ENCODE measurements around the gene AQP3. TPM values are rescaled to one million over a fixed set of nuclear protein-coding genes. Genes with fewer than 3 reads are reported as not detected.
"Not testable (repeated sequence)": the region's sequence is repeated elsewhere in the genome, so short reads cannot be mapped to it uniquely, and the experiment has no call there.

The AQP3 gene
- polyA plus RNA-seq (2011; rRNA removed), result 18.8 and 21.7 TPM in 2 replicates
- polyA plus RNA-seq (2012; cell fraction: cytosol; rRNA removed), result 5.7 and 8.1 TPM in 2 replicates
- polyA plus RNA-seq (2012; cell fraction: nucleus; rRNA removed), result 7.2 and 8.9 TPM in 2 replicates
- 5.4 to 7.2 TPM (median 6.2 TPM) in 3 replicates for polyA plus RNA-seq (2017; fragmentation: RNase III; extraction: RNeasy Plus Mini Kit Qiagen cat#74134 plus additional on column Dnase treatment)
- 18.5 and 20.7 TPM in 2 replicates for polyA minus RNA-seq (2011; rRNA and poly(A)+ RNA removed)

DNA sequence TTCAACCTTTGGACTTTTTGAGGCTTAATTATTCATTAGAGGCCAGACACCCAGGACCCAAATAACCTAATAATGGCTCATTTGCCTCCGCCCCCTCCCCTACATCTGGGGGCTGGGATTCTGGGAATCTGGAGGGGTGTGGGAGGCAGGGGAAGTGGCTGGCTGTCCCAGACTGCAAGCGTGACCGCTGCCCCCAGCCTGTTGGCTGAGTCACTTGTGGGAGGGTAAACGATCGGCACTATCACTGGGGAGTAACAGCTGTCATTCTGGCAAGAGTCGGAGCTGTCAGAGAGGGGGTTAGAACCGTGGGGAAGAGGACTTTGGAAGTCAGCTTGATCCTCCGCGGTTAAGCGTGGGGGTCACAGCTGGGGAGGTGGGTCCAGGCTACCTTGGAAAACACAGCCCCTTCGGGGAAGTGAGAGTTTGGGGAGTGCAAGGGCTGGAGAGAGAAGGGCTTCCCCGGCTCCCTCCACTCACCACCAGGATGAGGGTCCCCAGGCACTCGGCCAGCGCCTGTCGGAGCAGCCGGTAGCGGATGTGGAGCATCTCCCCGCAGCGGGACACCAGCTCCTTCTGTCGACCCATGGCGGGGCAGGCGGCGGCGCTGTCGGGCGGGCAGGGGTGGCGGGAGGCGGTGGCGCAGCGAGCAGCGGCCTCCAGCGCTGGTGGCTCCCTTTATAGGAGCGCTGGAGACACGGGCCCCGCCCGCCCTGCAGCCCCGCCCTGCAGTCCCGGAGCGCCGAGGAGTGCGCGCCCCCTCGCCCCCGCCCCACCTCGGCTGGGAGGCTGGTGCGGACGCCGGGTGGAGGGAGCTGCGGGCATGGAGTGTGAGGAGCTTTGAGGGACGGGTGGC lies at the start of gene AQP3:
Gene AQP3 (minus strand): TSS at position 648 of the 853 bp plus-strand sequence. CDS start 63 bp downstream, at position 585.
- ChIA-PET CTCF (interaction anchor here (0.6 to 41.9 kb wide), 12 partner anchors 3 to 218 kb away, joined by 3 to 834 read pairs (median 4); partner anchors contain the start of genes AQP3, AQP7, NFX1 and NOL6), POLR2A (interaction anchor here (0.6 to 1.0 kb wide), 3 partner anchors 10 to 77 kb away, joined by 3 to 7 read pairs (median 4); partner anchors contain the start of gene ANKRD18B)
- peaks cover 36% of the 10 kb centered on the region for H3K4me1 ChIP-seq
- ATAC-seq (peak; percentile 88 to 92), FAIRE-seq (no peak), DNase-seq (ENCODE audit: low read depth in 1 of 2, low spot score in 1 of 2) (peak; percentile 63 to 80)
- TF ChIP-seq, protein P1, sequence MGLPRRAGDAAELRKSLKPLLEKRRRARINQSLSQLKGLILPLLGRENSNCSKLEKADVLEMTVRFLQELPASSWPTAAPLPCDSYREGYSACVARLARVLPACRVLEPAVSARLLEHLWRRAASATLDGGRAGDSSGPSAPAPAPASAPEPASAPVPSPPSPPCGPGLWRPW (IDR thresholded peaks at IDR 0.05), result no peak
- TF ChIP-seq TFCP2L1 (CRISPR knock-in tag; IDR thresholded peaks at IDR 0.05), result no peak
- TF ChIP-seq HOXA7 (CRISPR knock-in tag; IDR thresholded peaks at IDR 0.05), result no peak
- peak; percentile 51; the same call in 2 of the 3 replicates for TF ChIP-seq SMC3 (IDR thresholded peaks at IDR 0.05)
- TF ChIP-seq MAZ (IDR thresholded peaks at IDR 0.05; ENCODE audit: borderline replicate concordance, low read depth, low read length), result no peak
- TF ChIP-seq, protein P2, sequence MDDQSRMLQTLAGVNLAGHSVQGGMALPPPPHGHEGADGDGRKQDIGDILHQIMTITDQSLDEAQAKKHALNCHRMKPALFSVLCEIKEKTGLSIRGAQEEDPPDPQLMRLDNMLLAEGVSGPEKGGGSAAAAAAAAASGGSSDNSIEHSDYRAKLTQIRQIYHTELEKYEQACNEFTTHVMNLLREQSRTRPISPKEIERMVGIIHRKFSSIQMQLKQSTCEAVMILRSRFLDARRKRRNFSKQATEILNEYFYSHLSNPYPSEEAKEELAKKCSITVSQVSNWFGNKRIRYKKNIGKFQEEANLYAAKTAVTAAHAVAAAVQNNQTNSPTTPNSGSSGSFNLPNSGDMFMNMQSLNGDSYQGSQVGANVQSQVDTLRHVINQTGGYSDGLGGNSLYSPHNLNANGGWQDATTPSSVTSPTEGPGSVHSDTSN (IDR thresholded peaks at IDR 0.05), result no peak
- no peak for TF ChIP-seq EHF (CRISPR knock-in tag; IDR thresholded peaks at IDR 0.05)
- TF ChIP-seq RNF2 (IDR thresholded peaks at IDR 0.05; ENCODE audit: borderline replicate concordance, low read depth), result no peak
- TF ChIP-seq, protein P3, sequence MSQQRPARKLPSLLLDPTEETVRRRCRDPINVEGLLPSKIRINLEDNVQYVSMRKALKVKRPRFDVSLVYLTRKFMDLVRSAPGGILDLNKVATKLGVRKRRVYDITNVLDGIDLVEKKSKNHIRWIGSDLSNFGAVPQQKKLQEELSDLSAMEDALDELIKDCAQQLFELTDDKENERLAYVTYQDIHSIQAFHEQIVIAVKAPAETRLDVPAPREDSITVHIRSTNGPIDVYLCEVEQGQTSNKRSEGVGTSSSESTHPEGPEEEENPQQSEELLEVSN (IDR thresholded peaks at IDR 0.05; ENCODE audit: borderline replicate concordance, low read depth), result no peak
- peak; percentile 14; the same call in 1 of the 2 replicates for TF ChIP-seq POLR2A (IDR thresholded peaks at IDR 0.05; ENCODE audit: low read length)
- TF ChIP-seq RAD21 (conservative IDR thresholded peaks at IDR 0.05 in 1 of 2, IDR thresholded peaks at IDR 0.05 in 1 of 2), result peak; percentile 4 to 55; a peak in 4 of 5 replicates
- TF ChIP-seq, protein P4, sequence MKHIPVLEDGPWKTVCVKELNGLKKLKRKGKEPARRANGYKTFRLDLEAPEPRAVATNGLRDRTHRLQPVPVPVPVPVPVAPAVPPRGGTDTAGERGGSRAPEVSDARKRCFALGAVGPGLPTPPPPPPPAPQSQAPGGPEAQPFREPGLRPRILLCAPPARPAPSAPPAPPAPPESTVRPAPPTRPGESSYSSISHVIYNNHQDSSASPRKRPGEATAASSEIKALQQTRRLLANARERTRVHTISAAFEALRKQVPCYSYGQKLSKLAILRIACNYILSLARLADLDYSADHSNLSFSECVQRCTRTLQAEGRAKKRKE (CRISPR knock-in tag; IDR thresholded peaks at IDR 0.05; ENCODE audit: low read depth), result no peak
- TF ChIP-seq, protein P5, sequence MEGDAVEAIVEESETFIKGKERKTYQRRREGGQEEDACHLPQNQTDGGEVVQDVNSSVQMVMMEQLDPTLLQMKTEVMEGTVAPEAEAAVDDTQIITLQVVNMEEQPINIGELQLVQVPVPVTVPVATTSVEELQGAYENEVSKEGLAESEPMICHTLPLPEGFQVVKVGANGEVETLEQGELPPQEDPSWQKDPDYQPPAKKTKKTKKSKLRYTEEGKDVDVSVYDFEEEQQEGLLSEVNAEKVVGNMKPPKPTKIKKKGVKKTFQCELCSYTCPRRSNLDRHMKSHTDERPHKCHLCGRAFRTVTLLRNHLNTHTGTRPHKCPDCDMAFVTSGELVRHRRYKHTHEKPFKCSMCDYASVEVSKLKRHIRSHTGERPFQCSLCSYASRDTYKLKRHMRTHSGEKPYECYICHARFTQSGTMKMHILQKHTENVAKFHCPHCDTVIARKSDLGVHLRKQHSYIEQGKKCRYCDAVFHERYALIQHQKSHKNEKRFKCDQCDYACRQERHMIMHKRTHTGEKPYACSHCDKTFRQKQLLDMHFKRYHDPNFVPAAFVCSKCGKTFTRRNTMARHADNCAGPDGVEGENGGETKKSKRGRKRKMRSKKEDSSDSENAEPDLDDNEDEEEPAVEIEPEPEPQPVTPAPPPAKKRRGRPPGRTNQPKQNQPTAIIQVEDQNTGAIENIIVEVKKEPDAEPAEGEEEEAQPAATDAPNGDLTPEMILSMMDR (IDR thresholded peaks at IDR 0.05), result peak; percentile 51
- no peak for TF ChIP-seq PHF8 (IDR thresholded peaks at IDR 0.05; ENCODE audit: borderline replicate concordance, low read depth)
- TF ChIP-seq EHMT2 (IDR thresholded peaks at IDR 0.05; ENCODE audit: low read depth), result no peak
- no peak for TF ChIP-seq JUN (IDR thresholded peaks at IDR 0.05)
- no peak for TF ChIP-seq KDM1A (IDR thresholded peaks at IDR 0.05; ENCODE audit: low read depth)
- TF ChIP-seq, protein P6, sequence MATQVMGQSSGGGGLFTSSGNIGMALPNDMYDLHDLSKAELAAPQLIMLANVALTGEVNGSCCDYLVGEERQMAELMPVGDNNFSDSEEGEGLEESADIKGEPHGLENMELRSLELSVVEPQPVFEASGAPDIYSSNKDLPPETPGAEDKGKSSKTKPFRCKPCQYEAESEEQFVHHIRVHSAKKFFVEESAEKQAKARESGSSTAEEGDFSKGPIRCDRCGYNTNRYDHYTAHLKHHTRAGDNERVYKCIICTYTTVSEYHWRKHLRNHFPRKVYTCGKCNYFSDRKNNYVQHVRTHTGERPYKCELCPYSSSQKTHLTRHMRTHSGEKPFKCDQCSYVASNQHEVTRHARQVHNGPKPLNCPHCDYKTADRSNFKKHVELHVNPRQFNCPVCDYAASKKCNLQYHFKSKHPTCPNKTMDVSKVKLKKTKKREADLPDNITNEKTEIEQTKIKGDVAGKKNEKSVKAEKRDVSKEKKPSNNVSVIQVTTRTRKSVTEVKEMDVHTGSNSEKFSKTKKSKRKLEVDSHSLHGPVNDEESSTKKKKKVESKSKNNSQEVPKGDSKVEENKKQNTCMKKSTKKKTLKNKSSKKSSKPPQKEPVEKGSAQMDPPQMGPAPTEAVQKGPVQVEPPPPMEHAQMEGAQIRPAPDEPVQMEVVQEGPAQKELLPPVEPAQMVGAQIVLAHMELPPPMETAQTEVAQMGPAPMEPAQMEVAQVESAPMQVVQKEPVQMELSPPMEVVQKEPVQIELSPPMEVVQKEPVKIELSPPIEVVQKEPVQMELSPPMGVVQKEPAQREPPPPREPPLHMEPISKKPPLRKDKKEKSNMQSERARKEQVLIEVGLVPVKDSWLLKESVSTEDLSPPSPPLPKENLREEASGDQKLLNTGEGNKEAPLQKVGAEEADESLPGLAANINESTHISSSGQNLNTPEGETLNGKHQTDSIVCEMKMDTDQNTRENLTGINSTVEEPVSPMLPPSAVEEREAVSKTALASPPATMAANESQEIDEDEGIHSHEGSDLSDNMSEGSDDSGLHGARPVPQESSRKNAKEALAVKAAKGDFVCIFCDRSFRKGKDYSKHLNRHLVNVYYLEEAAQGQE (IDR thresholded peaks at IDR 0.05), result no peak
- TF ChIP-seq FOSL2 (IDR thresholded peaks at IDR 0.05), result no peak
- TF ChIP-seq FOSL2 (CRISPR knock-in tag; IDR thresholded peaks at IDR 0.05), result 0 out of 2 replicates have a peak, but pooled peaks have one; percentile 6
- TF ChIP-seq FOXS1 (CRISPR knock-in tag; IDR thresholded peaks at IDR 0.05), result no peak
- TF ChIP-seq, protein P7, sequence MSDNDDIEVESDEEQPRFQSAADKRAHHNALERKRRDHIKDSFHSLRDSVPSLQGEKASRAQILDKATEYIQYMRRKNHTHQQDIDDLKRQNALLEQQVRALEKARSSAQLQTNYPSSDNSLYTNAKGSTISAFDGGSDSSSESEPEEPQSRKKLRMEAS (IDR thresholded peaks at IDR 0.05), result peak; percentile 19; the same call in 1 of the 2 replicates
- no peak for TF ChIP-seq ZFP36 (IDR thresholded peaks at IDR 0.05; ENCODE audit: borderline replicate concordance, partially characterized antibody)
- H3K9me3 ChIP-seq, result no peaks in the 10 kb centered on the region
- peak within 1 kb of the TSS; percentile 42 for H3K4me3 ChIP-seq
- WGBS (ENCODE audit: missing lambda C conversion rate), result 3% methylated on average over 26 of the region's 50 CpGs
- H3K4me2 ChIP-seq, result peak within 1 kb of the TSS; percentile 92
- peak within 1 kb of the TSS; percentile 43 to 80 for H3K27ac ChIP-seq

DNA sequence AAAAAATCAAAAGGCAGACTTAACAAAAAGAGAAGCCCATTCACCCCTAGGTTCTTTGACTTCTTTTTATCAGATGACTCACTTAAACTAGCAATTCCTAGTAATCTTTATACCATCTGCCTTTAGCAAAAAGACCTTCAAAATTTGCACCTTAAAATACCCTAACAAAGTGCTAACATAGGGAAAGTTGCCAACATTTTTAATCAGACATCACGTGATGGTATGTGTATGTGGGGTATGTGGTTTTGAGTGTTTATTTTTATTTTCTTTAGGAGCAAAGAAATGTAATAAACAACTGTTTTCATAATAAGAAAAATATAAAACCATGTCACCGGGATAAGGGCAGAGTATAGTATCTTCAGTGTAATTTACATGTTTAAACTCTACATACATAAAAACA lies 46.4 kb upstream of the AQP3 start:
- FAIRE-seq; H3K27ac ChIP-seq; POLR2A ChIA-PET; H3K9me3 ChIP-seq; H3K4me3 ChIP-seq; ATAC-seq; DNase-seq (ENCODE audit: low read depth in 1 of 2, low spot score in 1 of 2): not testable (repeated sequence)
- H3K4me2 ChIP-seq, result peak overlapping the region; percentile 26; the same call in 1 of the 3 replicates
- 27% methylated on average over 2 of the region's 2 CpGs for WGBS (ENCODE audit: missing lambda C conversion rate)
- CTCF ChIA-PET, result interaction anchor here (1.3 to 1.4 kb wide), 3 partner anchors 9 to 119 kb away, joined by 3 to 6 read pairs (median 5); no protein-coding TSS in a partner anchor
- H3K4me1 ChIP-seq, result peaks cover 20% of the 10 kb centered on the region

Data from A549 (cell line).